NCI-H1694 (cell line): Measurements from ENCODE around the gene TBC1D5.
"Not testable (repeated sequence)": the region's sequence is repeated elsewhere in the genome, so short reads cannot be mapped to it uniquely, and the experiment has no call there.

ENCODE experiments used
- DNase-seq: peaks from one replicate; lab custom pipeline; 2025; lab: John Stamatoyannopoulos, UW

TBC1D5 gene

DNA sequence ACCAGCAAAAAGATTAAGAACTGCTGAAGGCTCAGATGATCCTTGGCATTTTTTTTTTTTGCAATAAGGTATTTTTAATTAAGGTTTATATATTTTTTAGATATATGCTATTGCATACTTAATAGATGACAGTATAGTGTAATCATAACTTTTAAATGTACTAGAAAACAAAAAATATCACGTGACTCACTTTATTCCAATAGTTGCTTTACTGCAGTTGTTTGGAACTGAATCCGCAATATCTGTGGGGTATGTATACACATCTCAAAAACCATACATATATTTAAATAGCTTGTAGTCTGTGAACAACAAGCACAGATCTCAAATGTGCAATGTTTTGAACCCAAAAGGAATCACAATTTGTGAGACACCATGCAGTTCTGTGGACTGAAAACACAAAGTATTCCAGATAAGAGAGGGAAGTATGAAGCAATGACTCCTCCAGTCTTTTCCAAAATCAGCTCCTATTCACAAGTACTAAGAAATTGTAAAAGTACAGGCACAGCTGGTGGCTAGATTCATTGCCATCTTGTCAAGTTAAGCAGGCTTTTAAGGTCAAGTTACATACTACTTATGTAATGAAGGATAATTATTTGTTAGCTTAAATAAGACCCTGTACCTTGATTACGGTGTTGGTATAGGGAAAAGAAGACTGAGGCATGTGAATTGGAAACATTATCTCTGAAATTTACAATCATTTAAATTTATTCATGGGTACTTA, 331.1 kb downstream of the TBC1D5 start:
- no peak for DNase-seq

- no peak for DNase-seq
Measured at GRCh38 chr3:17407576-17407975, 334.9 kb downstream of the TBC1D5 start.

- DNase-seq: no peak
Measured at GRCh38 chr3:17404548-17404947, 337.9 kb downstream of the TBC1D5 start.

- no peak for DNase-seq
Measured at GRCh38 chr3:17402442-17402841, 340.0 kb downstream of the TBC1D5 start.

DNA sequence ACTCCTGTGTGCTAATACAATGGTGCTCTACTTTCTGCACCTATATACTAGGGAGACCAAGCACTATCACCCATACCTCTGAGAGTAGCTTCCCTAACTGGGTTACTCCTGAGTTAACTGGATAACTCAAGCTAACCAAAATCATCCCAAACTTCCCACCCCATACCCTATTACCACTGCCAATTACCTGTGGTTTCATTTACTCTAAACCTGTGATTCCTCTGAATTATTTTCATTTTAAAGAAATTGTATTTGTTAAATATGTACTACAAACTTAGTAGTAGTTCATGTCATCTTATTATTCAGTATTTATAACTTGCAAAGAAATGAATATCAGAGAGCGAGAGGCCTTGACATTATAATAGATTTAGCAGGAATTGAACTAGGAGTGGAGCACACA, 340.5 kb downstream of the TBC1D5 start:
- DNase-seq: no peak

DNA sequence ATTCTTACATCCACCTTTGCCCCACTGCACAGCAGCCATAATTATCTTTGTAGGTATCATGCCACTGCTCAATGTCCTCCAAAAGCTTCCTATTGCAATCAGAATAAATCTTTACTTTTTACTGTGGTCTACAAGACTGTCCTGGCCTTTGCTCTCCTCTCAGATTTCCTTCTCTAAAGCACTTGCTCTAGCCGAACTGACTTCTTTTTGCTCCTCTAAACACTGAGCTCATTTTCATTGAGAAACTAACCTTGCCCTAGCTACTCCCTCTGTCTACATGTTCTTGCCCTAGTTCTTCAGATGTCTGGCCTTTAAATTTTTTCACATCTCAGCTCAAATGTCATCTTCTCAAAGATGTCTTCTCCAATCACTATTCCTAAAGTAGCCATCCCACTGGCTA, 342.8 kb downstream of the TBC1D5 start:
- no peak for DNase-seq

GRCh38 chr3:17398959-17399551, 343.4 kb downstream of the TBC1D5 start:
- no peak for DNase-seq

DNA sequence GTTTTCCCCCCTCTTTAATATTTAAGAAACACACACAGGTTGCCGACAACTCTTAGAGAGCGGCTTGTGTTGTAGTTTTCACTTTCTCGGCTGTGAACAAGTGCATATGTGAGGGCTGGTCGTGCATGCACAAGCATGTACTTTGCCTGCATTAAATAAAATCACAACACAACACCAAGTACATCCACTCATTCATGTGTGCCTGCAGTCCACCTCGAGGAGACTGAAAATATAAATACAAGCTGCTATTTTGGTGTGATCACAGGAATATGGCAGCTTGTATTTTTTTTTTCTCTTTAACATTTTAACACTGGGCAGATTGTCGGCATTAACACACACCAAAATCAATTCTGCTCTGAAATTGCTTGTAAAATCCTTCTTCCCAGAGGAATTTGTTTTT, 346.4 kb downstream of the TBC1D5 start:
- DNase-seq: no peak

DNA sequence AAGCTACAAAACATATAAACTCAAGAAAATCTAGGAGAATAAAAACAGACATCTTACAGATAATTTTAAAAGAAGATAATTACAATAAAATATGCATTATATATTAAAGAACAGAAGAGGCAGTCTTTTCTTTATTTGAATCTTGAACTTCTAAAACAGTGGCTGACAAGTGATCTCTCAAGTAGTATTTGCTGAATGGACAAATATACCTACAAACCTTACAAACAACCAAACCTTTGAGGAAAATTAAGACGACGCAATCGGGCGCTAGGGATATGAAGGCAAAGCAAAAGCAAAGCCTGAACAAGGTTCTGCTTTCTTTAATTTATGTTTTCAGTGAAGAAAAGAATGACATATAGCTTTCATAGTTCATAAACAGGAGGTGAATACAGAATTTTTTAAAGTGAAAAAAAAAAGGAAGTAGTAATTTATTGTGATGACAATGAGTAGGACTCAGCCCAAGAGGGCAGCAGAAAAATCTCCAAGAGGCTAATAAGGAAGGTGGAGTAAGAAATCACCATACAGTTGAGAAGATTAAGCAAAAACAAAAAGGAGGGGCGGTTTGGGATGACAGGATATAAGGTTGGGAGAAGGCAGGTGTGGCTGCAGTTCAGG, 347.8 kb downstream of the TBC1D5 start:
- DNase-seq: no peak

DNA sequence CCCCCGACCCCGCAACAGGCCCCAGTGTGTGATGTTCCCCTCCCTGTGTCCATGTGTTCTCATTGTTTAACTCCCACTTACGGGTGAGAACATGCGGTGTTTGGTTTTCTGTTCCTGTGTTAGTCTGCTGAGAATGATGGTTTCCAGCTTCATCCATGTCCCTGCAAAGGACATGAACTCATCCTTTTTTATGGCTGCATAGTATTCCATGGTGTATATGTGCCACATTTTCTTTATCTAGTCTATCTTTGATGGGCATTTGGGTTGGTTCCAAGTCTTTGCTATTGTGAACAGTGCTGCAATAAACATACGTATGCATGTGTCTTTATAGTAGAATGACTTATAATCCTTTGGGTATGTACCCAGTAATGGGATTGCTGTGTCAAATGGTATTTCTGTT, 349.9 kb downstream of the TBC1D5 start:
- DNase-seq: not testable (repeated sequence)

GRCh38 chr3:17390785-17391184, 351.6 kb downstream of the TBC1D5 start:
- DNase-seq: no peak

- no peak for DNase-seq
Measured at GRCh38 chr3:17387108-17387507, 355.3 kb downstream of the TBC1D5 start.

- no peak for DNase-seq
Measured at GRCh38 chr3:17386432-17386831, 356.0 kb downstream of the TBC1D5 start.

DNA sequence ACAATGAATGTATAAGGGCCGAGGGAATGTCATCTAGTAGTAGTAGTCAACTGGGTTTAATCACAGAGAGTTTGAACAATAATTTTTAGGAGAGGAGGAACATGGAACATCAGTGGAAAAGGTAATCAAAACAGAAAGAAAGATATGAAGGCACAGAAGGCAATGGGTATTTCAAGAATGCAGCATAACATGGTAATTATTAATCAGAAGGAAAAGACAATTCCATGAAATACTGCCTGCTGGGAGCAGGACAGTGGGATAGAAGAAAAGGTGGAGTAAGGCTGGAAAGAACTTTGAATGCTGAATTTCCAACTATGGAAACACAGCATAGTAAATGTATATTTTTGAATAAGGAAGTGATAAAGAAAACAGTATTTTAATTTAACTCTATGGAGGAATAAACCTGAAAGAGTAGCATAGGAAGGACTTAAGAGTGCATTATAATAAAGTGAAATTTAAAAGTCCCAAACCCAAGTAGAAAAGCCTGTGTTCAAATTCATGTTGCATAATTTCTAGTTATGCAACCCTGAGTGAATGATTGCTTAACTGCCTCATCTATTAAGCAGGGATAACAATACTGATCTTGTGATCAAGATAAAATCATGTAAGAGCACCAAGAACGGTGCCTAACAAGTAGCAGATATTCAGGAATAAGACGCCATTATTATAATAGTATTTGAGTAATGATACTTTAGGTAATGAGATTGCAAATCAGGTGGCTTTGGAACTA, 357.7 kb downstream of the TBC1D5 start:
- no peak for DNase-seq

DNA sequence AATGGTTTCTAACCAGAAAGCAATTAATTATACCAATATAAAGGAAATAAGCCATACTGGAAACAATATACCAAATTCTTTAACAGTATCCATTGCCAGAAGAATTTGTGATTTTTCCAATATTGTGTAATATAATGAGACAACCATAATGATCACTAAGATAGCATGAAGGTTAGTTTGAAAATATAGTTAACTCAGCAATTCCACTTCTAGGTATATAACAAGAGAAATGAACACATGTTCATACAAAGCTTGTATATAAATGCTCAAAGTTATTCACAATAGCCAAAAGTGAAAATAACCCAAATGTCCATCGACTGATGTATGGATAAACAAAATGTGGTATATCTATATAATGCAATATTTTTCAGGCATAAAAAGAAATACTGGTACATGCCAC, 369.1 kb downstream of the TBC1D5 start:
- DNase-seq: no peak

DNA sequence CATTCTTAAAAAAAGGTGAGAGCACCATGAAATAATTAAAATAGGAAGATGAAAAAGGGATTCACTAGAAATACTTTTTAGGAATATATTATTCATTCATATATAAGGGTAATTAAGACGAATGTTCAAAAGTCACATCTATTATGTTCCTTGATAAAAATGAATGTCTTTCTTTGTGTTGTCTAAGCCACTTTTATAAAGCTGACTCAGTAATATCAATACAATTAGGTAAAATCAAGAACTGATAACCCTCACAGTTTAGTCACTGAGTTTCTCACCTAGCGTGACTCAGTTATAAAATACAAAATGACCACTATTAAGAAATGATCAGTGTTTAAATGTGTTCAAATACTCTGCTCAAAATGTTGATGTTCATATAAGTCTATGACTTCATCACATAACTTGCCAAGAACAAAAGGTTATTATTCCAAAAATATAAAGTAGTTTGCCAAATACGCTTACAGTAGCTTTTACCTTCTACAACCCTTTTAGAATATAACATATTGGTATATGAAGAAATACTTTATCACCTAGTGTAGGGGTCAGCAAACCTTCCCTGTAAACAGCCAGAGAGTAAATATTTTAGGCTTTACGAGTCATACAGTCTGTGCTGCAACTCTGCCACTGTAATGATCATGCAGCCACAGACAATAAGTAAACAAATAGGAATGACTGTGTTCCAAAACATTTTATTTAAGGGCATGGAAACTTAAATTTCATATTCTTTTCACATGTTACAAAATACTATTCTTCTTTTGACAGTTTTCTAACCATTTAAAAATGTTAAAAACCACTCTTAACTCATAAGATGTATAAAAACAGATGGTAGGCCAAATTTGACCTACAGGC, 369.8 kb downstream of the TBC1D5 start:
- no peak for DNase-seq

DNA sequence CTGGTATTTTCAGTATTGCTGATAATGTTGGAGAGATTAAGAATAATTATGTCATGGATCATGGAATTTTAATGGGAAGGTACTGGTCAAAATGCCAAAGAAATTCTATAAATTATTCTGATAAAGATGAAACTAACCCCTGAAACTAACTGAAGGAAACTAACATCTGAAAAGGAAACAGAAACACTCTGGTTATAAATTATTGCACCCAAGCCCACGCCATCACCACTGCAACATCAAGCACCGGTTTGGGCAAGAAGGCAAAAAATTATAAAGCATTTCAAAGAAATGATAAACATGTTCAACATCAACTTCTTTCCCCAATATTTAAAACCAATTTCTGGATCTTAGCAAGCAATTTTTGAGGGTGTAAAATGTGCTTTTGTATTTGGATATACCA, 372.5 kb downstream of the TBC1D5 start:
- DNase-seq: no peak

DNA sequence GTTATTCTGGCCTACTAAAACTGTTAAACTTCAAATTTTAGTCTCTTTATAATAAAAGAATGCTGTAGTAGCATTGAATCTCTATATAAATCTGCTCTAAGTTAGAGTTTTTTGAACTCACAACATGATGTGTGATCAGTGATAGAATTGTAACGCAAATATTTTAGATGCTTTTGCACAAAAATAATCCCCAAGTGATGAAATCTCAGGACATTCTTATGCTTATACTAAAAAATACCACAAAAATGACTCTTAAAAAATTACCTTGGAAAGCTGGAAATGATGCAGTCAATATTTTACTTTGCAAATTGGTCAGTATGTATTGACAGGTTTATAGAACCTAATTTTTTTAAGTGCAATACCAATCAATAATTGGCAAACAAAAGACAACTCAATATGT, 375.3 kb downstream of the TBC1D5 start:
- no peak for DNase-seq

GRCh38 chr3:17360991-17361390, 381.4 kb downstream of the TBC1D5 start:
- DNase-seq: no peak

GRCh38 chr3:17359911-17360310, 382.5 kb downstream of the TBC1D5 start:
- no peak for DNase-seq

DNA sequence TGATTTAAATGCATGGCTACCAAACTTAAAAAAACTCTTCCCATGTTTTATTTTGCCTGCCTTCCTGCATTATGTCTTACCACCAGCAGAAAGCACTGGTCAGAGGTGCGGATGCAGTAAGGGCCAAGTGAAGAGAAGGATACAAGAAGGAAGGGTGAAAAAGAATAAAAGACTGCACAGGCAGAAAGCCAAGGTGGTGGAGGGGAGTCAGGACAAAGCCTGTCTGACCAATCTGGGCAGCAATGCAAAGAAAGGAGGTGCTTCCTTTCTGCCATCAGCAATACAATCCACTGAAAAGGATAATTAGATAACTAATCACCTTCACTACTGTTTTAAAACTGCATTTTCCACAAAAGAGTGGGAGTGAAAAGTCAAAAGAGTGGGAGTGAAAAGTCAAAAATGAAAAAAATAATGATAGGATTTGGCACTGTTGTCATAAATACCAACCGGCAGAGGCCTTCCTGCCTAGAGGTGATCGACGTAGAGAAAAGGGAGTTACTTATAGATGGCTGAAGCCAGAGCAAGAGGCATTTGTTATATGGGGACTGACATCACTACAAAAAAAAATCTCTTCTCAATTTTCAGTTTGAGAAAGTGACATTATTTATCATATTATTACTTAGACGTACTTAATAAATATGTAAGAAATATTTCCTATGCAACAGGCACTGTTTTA, 385.3 kb downstream of the TBC1D5 start:
- no peak for DNase-seq
